Esophagus squamous epithelium (tissue), 5 donors: ENCODE measurements around the gene EMILIN2. TPM values are rescaled to one million over a fixed set of nuclear protein-coding genes. Genes with fewer than 3 reads are reported as not detected.

Source experiments
- DNase-seq: peaks from one replicate; lab custom pipeline; 2025; lab: John Stamatoyannopoulos, UW
- H3K27ac ChIP-seq, 4 donors: fragments of 200-600 bp; sonication (generic); one replicate each; pipeline ENCODE4 v1.5.1; 2016 to 2019; ENCODE audit warnings: mild to moderate bottlenecking in 1 of 4
- H3K27me3 ChIP-seq, 4 donors: fragments of 200-600 bp; sonication (generic); 1 replicate in 3 of 4; 2 replicates in 1 of 4; pipeline versions ENCODE4 v1.5.1 to v1.6.0; 2017 to 2021; ENCODE audit warnings: antibody characterized with exemption in 1 of 4
- H3K36me3 ChIP-seq, 3 donors: fragments of 200-600 bp; sonication (generic); one replicate each; pipeline ENCODE4 v1.5.1; 2016 to 2019
- H3K4me1 ChIP-seq, 3 donors: fragments of 200-600 bp; sonication (generic); one replicate each; pipeline ENCODE4 v1.5.1; 2017 to 2019
- H3K4me3 ChIP-seq, 4 donors: fragments of 200-600 bp; sonication (generic); 1 replicate in 3 of 4; 2 replicates in 1 of 4; pipeline ENCODE4 v1.5.1; 2016 to 2019; ENCODE audit warnings: mild to moderate bottlenecking in 2 of 4, moderate library complexity in 1 of 4
- H3K9me3 ChIP-seq, 3 donors: fragments of 200-600 bp; sonication (generic); one replicate each; pipeline ENCODE4 v1.5.1; 2016 to 2019
- POLR2A ChIP-seq, 4 donors: fragments of 450-650 bp; IDR thresholded peaks; one replicate each; pipeline ENCODE4 v1.6.1; 2017; ENCODE audit warnings: antibody characterized with exemption in 4 of 4, mild to moderate bottlenecking in 4 of 4, moderate library complexity in 3 of 4
- WGBS, 2 donors: methylation state at CpG; one replicate each; pipeline ENCODE4 v1.1.5; 2018; 5-methylcytosine and 5-hydroxymethylcytosine counted together
- intact Hi-C: fragments of 100-400 bp; cut with DNase I; formaldehyde crosslinking; loops from one replicate; pipeline ENCODE4 v1.15.0; 2022
- total RNA-seq, 4 donors: library from RNA; depleted of rRNA; stranded (reverse); fragments of >200 nt; gene quantifications; one replicate each; pipeline ENCODE4 v1.1.0, GENCODE V29; 2016
- TF ChIP-seq, protein P1 (sequence below), 6 experiments: fragments of 450-650 bp in 4 of 6; fragments of 200-600 bp in 2 of 6; sonication (generic) in 2 of 6; IDR thresholded peaks; one replicate each; pipeline ENCODE4 v1.5.1; 2016 to 2019; ENCODE audit warnings: antibody characterized with exemption in 6 of 6, mild to moderate bottlenecking in 4 of 6, moderate library complexity in 4 of 6
- donor health status: DM: yes; HTN: yes; CAD: no.

The EMILIN2 gene
- total RNA-seq, 4 donors from 2014 or later: 3.2 to 11.1 (median 5.5) TPM

GRCh38 chr18:2901423-2901985 is 54.7 kb downstream of the EMILIN2 start:
- H3K9me3 ChIP-seq: no peaks in the 10 kb centered on the region
- peaks cover 0 to 18% (median 0%) of the 10 kb centered on the region in 4 donors for H3K27me3 ChIP-seq
- peaks cover 8 to 49% (median 14%) of the 10 kb centered on the region in 3 donors for H3K4me1 ChIP-seq
- DNase-seq: no peak
- peak overlapping the region in 2 of 4 donors; percentile 10 to 42 for H3K27ac ChIP-seq
- intact Hi-C loops: no loop called here
- 62 to 73% methylated on average over 8 to 9 of the region's 14 CpGs for WGBS, 2 donors
- H3K36me3 ChIP-seq: no peaks in the 10 kb centered on the region
- H3K4me3 ChIP-seq: no peak overlapping the region
- TF ChIP-seq, protein P1, sequence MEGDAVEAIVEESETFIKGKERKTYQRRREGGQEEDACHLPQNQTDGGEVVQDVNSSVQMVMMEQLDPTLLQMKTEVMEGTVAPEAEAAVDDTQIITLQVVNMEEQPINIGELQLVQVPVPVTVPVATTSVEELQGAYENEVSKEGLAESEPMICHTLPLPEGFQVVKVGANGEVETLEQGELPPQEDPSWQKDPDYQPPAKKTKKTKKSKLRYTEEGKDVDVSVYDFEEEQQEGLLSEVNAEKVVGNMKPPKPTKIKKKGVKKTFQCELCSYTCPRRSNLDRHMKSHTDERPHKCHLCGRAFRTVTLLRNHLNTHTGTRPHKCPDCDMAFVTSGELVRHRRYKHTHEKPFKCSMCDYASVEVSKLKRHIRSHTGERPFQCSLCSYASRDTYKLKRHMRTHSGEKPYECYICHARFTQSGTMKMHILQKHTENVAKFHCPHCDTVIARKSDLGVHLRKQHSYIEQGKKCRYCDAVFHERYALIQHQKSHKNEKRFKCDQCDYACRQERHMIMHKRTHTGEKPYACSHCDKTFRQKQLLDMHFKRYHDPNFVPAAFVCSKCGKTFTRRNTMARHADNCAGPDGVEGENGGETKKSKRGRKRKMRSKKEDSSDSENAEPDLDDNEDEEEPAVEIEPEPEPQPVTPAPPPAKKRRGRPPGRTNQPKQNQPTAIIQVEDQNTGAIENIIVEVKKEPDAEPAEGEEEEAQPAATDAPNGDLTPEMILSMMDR (IDR thresholded peaks at IDR 0.05): no peak
- no peak for TF ChIP-seq POLR2A (IDR thresholded peaks at IDR 0.05)

GRCh38 chr18:2902327-2902726 is 55.5 kb downstream of the EMILIN2 start:
- TF ChIP-seq POLR2A (IDR thresholded peaks at IDR 0.05): no peak
- TF ChIP-seq, protein P1 (IDR thresholded peaks at IDR 0.05): no peak
- H3K9me3 ChIP-seq: no peaks in the 10 kb centered on the region
- no peaks in the 10 kb centered on the region for H3K36me3 ChIP-seq
- peaks cover 14 to 57% (median 16%) of the 10 kb centered on the region in 3 donors for H3K4me1 ChIP-seq
- peaks cover 0 to 26% (median 0%) of the 10 kb centered on the region in 4 donors for H3K27me3 ChIP-seq
- peak overlapping the region in 2 of 4 donors; percentile 47 to 54 for H3K27ac ChIP-seq
- intact Hi-C loops: no loop called here
- 81 to 85% methylated on average over 7 of the region's 7 CpGs for WGBS, 2 donors
- no peak for DNase-seq
- H3K4me3 ChIP-seq: no peak overlapping the region

DNA sequence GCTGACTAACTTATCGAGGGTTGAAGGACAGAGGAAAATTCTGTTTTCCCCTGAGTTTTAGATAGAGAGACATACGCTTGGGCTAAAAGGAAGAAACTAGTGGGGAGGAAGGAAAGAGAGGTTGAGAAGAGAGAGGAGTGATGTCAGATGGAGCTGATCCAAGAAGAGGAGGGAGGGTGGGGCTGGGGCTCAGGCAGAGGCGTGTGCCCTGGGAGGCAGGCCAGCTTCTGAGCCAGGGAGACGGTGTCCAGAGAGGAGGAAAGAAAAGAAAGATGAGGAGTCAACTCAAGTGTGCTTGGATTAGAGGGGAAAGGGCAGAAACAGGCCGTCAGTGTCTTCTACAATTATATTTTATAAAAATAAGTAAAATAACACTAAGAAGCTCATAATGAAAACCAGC is 56.2 kb downstream of the EMILIN2 start:
- Histone ChIP-seq H3K27ac (peak overlapping the region in 3 of 4 donors; percentile 25 to 54 (median 47)), H3K9me3 (no peaks in the 10 kb centered on the region), H3K36me3 (no peaks in the 10 kb centered on the region), H3K4me1 (peaks cover 14 to 61% (median 20%) of the 10 kb centered on the region in 3 donors), H3K4me3 (no peak overlapping the region), H3K27me3 (peaks cover 0 to 32% (median 0%) of the 10 kb centered on the region in 4 donors)
- 5 to 13% methylated on average over 5 of the region's 5 CpGs for WGBS, 2 donors
- DNase-seq: no peak
- intact Hi-C loops: no loop called here
- TF ChIP-seq, protein P1 (IDR thresholded peaks at IDR 0.05): no peak
- TF ChIP-seq POLR2A (IDR thresholded peaks at IDR 0.05): no peak

DNA sequence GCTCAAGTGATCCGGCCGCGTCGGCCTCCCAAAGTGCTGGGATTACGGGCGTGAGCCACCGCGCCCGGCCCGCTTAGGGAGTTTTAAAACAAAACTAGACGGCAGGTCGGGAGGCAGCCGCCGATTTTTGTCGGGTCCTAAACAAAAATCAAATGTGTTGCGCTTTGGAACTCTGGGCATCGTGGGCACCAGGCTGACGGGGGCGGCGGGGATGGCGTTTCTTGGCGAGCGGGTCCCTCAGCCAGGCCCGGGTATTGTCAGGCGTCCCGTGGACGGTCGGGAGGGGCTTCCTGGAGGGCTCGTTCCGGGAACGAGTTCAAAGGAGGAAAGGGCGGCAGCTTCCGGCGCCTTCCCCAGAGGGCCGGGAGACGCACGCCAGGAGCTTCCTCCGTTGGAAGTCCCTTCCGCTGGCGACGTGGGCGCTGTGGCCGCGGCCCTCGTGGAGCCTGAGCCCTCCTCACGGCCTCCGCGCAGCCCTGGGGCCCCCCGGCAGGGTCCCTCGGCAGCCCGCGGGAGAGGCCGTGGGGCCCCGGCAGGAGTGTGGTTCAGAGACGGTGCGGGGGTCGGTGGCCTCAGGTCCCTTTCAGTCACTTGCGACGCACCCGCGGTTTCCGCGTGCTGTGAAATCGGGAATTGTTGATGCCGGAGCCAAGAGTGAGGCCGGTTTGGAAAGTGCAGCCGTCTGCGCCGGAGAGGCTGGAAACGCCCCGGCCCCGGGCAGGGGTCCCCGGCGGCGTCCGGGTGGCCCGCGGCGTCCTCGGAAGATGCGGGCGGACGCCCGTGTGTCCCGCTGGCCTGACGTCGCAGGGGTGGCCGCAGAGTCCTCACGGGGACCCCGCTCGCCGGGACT is 59.3 kb downstream of the EMILIN2 start:
- DNase-seq: no peak
- WGBS, 2 donors: 16% methylated on average over 32 of the region's 92 CpGs; no CpG with 5 or more reads in 1 of the 2 donors
- Histone ChIP-seq H3K27me3 (peaks cover 0 to 32% (median 0%) of the 10 kb centered on the region in 4 donors), H3K36me3 (peaks cover 0 to 23% (median 0%) of the 10 kb centered on the region in 3 donors), H3K9me3 (no peaks in the 10 kb centered on the region), H3K4me3 (peak overlapping the region; percentile 40 to 86 (median 52)), H3K4me1 (peaks cover 14 to 53% (median 20%) of the 10 kb centered on the region in 3 donors), H3K27ac (peak overlapping the region; percentile 39 to 83 (median 70))
- intact Hi-C loops: no loop called here
- TF ChIP-seq, protein P1 (IDR thresholded peaks at IDR 0.05): no peak
- TF ChIP-seq POLR2A (IDR thresholded peaks at IDR 0.05): peak in 2 of 4 donors; percentile 48 to 57
